ENCODE data around the gene GPR183. TPM values are rescaled to one million over a fixed set of nuclear protein-coding genes. Genes with fewer than 3 reads are reported as not detected.

Gene GPR183
- total and polyA plus RNA-seq, 2 of the 8 experiments (the other 6 are each of a cell fraction or from before 2014, with no cell fraction given), result not detected

GRCh38 chr13:99263126-99263785 is 43.9 kb downstream of the GPR183 start:
- Histone ChIP-seq H4K20me1 (replicated peaks in 1 of 2; ENCODE audit: control insufficient read depth in 1 of 2, insufficient read depth in 2 of 2, low read length in 2 of 2) (peaks cover 0 to 3% of the 10 kb centered on the region in 2 experiments), H2AK5ac (ENCODE audit: low read depth, low read length) (no peak overlapping the region), H3K14ac (ENCODE audit: insufficient read length) (no peak overlapping the region), H2BK20ac (ENCODE audit: low read length) (no peak overlapping the region), H2BK12ac (ENCODE audit: low read depth, low read length) (no peak overlapping the region), H3K36me3 (ENCODE audit: control insufficient read depth in 2 of 4, insufficient read depth in 4 of 4, low read length in 3 of 4) (peaks cover 0 to 3% (median 1%) of the 10 kb centered on the region in 4 experiments; a peak in 2 of 8 replicates), H3K27me3 (replicated peaks in 1 of 4; ENCODE audit: control insufficient read depth in 3 of 4, extremely low read depth in 1 of 4, insufficient read depth in 3 of 4, low read length in 3 of 4) (no peaks in the 10 kb centered on the region), H3K4ac (replicated peaks; ENCODE audit: insufficient read length, low read depth, low read length) (no peak overlapping the region), H4K91ac (replicated peaks; ENCODE audit: insufficient read length, low read length) (no peak overlapping the region), H3K79me2 (ENCODE audit: control insufficient read depth in 1 of 2, insufficient read depth in 2 of 2, low read length in 2 of 2) (no peaks in the 10 kb centered on the region; a peak in 1 of 4 replicates), H3K9me3 (ENCODE audit: insufficient read depth in 2 of 2, low read depth in 1 of 2, low read length in 1 of 2) (no peaks in the 10 kb centered on the region), H3K9ac (replicated peaks in 1 of 4; ENCODE audit: extremely low read depth in 1 of 4, low read depth in 3 of 4, low read length in 3 of 4) (no peak overlapping the region), H2BK5ac (ENCODE audit: low read depth, low read length) (no peak overlapping the region), H3K18ac (ENCODE audit: extremely low read depth, low read length) (no peak overlapping the region), H3K4me3 (ENCODE audit: extremely low read depth in 1 of 4, insufficient read depth in 2 of 4, low read depth in 3 of 4, low read length in 4 of 4) (no peak overlapping the region), H2BK120ac (replicated peaks; ENCODE audit: low read depth, low read length) (no peak overlapping the region), H2BK15ac (ENCODE audit: low read length) (no peak overlapping the region), H3K4me2 (ENCODE audit: insufficient read depth in 1 of 2, low read depth in 2 of 2, low read length in 2 of 2) (no peak overlapping the region), H4K5ac (ENCODE audit: insufficient read length, low read depth, low read length) (no peak overlapping the region), H3K23me2 (ENCODE audit: low read depth, low read length) (peaks cover 2% of the 10 kb centered on the region; the same call in 1 of the 2 replicates), H3K56ac (replicated peaks; ENCODE audit: insufficient read length, low read depth, low read length) (no peak overlapping the region), H3K23ac (ENCODE audit: insufficient read length) (no peak overlapping the region), H3K79me1 (ENCODE audit: low read depth, low read length) (peaks cover 2% of the 10 kb centered on the region; the same call in 1 of the 2 replicates), H3K27ac (ENCODE audit: low read depth, low read length) (no peak overlapping the region), H4K8ac (ENCODE audit: extremely low read depth, insufficient read depth, low read length) (no peak overlapping the region), H2AFZ (ENCODE audit: low read length) (no peak overlapping the region), H3K4me1 (replicated peaks in 1 of 4; ENCODE audit: control insufficient read depth in 3 of 4, insufficient read depth in 4 of 4, low read length in 3 of 4) (no peaks in the 10 kb centered on the region; a peak in 1 of 7 replicates)
- CTCF ChIA-PET (ENCODE audit: partially characterized antibody), result interaction anchor here (1.8 to 10.8 kb wide), 4 partner anchors 19 to 87 kb away, joined by 5 to 242 read pairs (median 36); partner anchors contain the start of gene UBAC2
- DNase-seq (ENCODE audit: low read depth in 1 of 2, low spot score in 2 of 2) (no peak), FAIRE-seq (no peak)
- TF ChIP-seq HDAC2 (IDR thresholded peaks at IDR 0.05; ENCODE audit: borderline replicate concordance in 1 of 2, low read depth in 2 of 2, low read length in 2 of 2) (no peak), SP1 (IDR thresholded peaks at IDR 0.05; ENCODE audit: low read depth, low read length) (no peak)
- WGBS, 2 experiments (ENCODE audit: extremely low coverage in 1 of 2, insufficient coverage in 1 of 2, insufficient read length in 1 of 2, insufficient replicate concordance in 2 of 2, low coverage in 1 of 2, low lambda C conversion rate in 2 of 2, missing lambda C conversion rate in 1 of 2), result 93% methylated on average over 7 of the region's 7 CpGs; no CpG with 5 or more reads in 1 of the 2 experiments
- POLR2A ChIA-PET (ENCODE audit: partially characterized antibody), result interaction anchor here (1.3 to 1.8 kb wide), 2 partner anchors 64 to 87 kb away, joined by 3 to 4 read pairs; no protein-coding TSS in a partner anchor
